Brain pericyte (primary cell): Measurements from ENCODE around the gene SHKBP1.
"Not testable (repeated sequence)": the region's sequence is repeated elsewhere in the genome, so short reads cannot be mapped to it uniquely, and the experiment has no call there.

Experiments used
- DNase-seq: peaks from one replicate; pipeline ENCODE4 v3.0.0-alpha.2; 2012; ENCODE audit warnings: low read depth, low spot score

Gene SHKBP1

GRCh38 chr19:40614622-40615411, 38.1 kb downstream of the SHKBP1 start:
- DNase-seq = peak; percentile 50

DNA sequence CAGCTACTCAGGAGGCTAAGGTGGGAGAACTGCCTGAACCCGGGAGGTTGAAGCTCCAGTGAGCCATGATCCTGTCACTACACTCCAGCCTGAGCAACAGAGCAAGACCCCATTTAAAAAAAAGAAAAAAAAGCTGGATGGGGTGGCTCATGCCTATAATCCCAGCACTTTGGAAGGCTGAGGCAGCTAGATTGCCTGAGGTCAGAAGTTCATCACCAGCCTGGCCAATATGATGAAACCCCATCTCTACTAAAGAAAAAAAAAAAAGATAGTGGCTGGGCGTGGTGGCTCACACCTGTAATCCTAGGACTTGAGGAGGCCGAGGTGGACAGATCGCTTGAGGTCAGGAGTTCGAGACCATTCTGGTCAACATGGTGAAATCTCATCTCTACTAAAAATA, 39.5 kb downstream of the SHKBP1 start:
- no peak for DNase-seq

DNA sequence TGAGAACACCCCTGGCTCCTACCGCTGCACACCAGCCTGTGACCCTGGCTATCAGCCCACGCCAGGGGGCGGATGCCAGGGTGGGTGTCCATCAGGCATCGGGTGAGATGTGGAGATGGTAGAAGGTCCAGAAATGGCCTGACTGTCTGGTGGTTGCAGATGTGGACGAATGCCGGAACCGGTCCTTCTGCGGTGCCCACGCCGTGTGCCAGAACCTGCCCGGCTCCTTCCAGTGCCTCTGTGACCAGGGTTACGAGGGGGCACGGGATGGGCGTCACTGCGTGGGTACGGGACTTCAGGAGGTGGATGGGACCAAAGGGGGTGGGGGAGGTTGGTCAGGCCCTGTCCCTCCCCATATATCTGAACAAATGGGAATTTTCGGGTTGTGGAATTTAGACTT, 40.3 kb downstream of the SHKBP1 start:
- DNase-seq = no peak

DNA sequence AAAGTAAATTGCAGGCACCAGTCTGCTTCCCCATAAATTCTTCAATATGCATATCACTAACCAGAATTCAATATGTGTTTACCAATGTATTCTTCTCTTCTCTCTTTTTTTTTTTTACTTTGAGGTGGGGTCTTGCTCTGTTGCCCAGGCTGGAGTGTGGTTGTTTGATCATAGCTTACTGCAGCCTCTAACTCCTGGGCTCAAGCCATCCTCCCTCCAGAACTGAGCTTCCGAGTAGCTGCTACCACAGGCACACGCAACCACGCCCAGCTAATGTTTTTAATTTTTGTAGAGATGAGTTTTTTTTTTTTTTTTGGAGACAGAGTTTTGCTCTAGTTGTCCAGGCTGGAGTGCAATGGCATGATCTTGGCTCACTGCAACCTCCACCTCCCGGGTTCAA, 41.3 kb downstream of the SHKBP1 start:
- DNase-seq = no peak

DNA sequence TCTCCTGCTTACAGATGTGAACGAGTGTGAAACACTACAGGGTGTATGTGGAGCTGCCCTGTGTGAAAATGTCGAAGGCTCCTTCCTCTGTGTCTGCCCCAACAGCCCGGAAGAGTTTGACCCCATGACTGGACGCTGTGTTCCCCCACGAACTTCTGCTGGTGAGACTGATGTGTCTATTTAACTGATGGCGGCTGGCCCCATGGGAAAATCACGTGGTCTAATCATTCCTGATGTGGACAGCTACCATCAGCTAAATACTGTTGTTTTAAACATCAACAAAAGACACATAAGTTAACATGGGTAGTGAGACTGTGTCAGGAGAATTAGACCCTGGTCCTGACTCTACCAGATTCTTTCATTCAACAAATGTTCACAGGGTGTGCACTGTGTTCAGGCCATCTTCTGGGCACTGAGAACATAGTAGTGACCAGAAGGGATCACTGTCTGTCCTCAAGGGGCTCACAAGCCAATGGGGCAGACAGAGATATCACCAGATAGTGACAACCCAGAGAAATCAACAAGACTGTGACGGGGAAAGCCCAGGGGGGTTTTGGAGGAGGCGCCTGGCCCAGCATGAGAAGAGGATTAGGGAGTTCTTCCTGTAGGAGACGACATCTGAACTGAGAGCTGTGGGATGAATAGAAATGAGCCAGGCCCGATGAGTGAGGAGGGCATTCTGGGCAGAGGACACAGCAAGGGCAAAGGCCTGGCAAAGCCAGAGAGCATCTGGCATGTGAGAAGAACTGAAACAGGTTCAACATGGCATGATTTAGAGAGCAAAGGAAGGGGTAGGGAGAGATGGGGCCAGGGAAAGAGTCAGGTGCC, 42.9 kb downstream of the SHKBP1 start:
- no peak for DNase-seq

- DNase-seq = no peak
These were observed 43.5 kb downstream of the SHKBP1 start for GRCh38 chr19:40620161-40620485.

DNA sequence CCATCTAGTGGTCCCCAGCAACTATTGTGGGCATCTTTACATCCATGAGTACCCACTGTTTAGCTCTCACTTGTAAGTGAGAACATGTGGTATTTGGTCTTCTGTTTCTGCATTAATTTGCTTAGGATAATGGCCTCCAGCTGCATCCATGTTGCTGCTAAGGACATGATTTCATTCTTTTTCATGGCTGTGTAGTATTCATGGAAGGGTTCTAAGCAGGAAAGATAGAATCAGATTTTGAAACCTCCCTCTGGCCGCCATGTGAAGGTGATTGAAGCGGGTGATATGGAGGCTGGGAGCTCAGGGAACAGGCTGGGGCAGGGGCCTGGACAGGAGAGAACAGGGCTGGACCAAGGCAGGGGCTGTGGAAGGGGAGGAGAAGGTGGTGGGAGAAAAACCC, 44.6 kb downstream of the SHKBP1 start:
- no peak for DNase-seq

DNA sequence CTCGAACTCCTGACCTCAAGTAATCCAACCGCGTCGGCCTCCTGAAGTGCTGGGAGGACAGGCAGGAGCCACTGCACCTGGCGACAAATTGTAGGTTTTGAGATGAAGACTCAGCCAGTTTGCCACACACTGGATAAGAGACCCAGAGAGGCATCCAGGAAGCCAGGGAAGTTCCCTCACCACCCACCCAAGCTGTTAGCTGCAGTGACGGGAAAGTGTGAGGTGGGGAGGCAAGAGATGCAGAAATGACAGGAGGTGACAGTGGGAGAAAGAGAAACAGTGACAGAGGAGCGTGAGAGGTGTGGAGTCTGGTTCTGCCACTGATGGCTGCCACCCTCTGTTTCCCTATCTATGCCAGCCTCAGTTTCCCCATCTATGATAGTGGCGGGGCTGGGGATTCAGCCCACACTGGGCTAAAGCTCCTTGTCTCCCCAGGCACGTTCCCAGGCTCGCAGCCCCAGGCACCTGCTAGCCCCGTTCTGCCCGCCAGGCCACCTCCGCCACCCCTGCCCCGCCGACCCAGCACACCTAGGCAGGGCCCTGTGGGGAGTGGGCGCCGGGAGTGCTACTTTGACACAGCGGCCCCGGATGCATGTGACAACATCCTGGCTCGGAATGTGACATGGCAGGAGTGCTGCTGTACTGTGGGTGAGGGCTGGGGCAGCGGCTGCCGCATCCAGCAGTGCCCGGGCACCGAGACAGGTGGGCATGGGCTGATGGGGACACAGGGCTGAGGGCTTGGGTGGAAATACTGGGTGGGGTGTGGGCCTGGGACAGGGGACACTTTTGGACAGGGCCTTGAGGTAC, 45.5 kb downstream of the SHKBP1 start:
- no peak for DNase-seq

DNA sequence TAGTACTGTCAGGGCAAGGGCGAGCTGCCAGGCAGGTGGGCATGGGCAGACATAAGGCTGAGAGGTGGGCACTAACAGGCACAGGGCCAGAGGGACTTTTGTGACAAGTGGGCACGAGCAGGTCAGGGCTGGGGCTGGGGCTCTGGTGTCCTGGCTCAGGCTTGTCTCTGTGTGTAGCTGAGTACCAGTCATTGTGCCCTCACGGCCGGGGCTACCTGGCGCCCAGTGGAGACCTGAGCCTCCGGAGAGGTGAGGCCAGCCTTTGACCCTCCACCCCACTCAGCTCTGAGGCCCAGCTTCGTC, 46.1 kb downstream of the SHKBP1 start:
- no peak for DNase-seq

GRCh38 chr19:40623403-40624251, 47.0 kb downstream of the SHKBP1 start:
- no peak for DNase-seq

DNA sequence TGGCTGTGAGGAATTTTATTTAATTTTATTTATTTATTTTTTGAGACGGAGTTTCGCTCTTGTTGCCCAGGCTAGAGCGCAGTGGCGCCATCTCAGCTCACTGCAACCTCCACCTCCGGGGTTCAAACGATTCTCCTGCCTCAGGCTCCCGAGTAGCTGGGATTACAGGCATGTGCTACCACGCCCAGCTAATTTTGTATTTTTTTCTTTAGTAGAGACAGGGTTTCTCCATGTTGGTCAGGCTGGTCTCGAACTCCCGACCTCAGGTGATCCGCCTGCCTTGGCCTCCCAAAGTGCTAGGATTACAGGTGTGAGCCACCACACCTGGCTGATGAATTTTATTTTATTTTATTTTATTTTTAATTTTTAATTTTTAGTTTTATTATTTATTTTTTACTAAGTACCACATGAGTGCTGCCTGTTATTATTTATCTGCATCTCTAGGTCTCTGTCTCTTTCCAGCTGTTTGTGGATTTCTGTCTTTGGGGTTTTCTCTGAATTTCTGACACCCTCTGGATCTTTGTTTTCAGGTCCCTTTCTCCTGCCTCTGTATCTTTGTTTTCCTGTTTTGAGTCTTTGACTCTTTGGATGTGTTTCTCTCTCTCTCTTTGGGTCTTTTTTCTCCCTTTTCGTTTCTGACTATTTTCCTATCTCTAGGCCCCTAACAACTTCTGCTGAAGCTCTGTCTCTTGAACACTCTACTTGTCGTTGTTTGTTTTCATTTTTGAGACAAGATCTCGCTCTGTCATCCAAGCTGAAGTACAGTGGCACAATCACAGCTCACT, 47.9 kb downstream of the SHKBP1 start:
- not testable (repeated sequence) for DNase-seq

DNA sequence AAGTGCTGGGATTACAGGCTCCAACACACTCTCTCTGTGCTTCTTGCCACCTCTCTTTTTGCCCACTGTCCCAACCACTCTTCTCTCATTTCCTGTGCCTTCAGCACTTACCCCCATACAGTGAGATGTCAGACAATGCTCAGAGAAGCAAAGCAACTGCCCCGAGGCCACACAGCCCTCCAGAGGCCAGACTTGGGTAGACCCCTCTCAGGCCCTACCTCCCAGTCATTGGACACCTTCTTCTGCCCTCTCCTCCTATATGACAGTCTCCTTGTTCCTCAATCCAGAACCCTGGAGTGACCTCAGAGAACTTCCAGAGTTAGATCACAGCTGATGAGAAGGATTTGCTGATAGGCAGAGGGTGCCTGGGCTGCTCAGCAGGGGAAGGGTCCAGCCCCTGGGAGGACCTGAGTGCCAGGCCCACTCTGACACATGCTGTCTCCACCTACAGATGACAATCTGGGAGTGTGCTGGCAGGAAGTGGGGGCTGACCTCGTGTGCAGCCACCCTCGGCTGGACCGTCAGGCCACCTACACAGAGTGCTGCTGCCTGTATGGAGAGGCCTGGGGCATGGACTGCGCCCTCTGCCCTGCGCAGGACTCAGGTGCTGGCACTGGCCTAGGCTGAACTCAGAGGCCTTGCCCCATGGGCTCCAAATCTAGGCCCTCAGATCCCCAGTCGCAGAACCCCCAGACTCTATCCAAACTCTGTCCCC, 48.9 kb downstream of the SHKBP1 start:
- no peak for DNase-seq

DNA sequence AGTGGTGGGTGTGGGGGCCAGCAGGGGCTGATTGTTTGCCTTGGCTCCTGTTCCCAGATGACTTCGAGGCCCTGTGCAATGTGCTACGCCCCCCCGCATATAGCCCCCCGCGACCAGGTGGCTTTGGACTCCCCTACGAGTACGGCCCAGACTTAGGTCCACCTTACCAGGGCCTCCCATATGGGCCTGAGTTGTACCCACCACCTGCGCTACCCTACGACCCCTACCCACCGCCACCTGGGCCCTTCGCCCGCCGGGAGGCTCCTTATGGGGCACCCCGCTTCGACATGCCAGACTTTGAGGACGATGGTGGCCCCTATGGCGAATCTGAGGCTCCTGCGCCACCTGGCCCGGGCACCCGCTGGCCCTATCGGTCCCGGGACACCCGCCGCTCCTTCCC, 50.2 kb downstream of the SHKBP1 start:
- no peak for DNase-seq

DNA sequence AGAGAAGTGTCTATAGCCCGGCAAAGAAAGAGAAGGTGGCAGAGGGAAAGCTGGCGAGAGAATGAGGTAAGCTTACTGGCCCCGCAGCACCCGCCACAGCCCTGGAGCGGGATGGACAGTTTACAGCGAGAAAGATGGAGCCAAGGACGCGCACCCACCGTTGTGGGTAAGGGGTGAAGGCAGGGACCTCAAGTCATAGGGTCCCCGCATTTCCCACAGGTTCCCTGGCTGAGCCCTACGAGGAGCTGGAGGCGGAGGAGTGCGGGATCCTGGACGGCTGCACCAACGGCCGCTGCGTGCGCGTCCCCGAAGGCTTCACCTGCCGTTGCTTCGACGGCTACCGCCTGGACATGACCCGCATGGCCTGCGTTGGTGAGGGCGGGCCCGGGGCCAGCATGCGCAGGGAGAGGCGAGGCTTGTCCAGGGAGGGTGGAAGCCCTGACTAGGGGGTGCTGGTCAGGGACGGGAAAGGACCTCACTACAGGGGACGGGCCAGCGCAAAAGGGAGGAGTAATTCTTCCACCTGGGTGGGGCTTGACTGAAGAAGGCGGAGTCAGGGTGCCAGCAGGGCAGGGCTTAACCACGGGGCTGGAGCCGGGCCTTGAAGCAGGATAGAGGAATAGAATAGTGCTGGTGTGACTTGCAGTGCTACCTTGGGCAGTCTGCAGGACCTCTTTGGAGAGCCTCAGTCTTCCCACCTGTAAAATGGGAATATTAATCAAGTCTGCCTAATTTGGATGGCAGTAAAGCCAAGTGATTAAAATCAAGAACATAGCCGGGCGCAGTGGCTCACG, 51.0 kb downstream of the SHKBP1 start:
- no peak for DNase-seq

DNA sequence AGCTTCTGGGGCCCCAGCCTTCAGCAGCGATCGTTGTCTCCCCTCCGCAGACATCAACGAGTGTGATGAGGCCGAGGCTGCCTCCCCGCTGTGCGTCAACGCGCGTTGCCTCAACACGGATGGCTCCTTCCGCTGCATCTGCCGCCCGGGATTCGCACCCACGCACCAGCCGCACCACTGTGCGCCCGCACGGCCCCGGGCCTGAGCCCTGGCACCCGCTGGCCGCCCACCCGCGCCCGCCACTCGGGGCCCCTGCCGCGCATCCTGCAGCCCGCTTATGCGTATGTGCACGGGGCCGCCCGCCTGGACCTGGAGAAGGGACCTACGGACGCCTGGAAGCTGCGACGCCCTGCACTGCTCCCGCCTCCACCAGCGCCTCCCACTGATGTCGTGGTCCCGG, 52.7 kb downstream of the SHKBP1 start:
- DNase-seq = no peak

DNA sequence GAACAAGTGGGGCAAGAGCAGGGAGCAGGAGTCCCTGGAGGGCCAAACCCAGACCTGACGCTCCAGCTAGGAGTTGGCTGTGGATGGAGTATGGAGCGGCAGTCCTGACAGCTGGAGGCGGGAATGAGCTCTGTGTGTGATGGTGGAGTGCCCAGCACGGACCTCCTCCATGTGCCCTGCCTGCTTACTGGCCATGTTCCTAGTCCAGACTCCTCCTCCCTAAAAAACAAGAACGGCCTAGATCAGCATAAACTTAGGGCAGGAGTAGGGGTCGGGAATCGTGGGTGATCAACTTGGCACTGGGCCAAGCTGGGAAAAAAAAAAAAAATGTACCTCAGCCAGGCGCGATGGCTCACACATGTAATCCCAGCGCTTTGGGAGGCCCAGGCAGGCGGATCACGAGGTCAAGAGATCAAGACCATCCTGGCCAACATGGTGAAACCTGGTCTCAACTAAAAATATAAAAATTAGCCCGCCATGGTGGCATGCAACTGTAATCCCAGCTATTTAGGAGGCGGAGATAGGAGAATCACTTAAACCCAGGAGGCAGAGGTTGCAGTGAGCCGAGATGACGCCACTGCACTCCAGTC, 54.0 kb downstream of the SHKBP1 start:
- DNase-seq = no peak

DNA sequence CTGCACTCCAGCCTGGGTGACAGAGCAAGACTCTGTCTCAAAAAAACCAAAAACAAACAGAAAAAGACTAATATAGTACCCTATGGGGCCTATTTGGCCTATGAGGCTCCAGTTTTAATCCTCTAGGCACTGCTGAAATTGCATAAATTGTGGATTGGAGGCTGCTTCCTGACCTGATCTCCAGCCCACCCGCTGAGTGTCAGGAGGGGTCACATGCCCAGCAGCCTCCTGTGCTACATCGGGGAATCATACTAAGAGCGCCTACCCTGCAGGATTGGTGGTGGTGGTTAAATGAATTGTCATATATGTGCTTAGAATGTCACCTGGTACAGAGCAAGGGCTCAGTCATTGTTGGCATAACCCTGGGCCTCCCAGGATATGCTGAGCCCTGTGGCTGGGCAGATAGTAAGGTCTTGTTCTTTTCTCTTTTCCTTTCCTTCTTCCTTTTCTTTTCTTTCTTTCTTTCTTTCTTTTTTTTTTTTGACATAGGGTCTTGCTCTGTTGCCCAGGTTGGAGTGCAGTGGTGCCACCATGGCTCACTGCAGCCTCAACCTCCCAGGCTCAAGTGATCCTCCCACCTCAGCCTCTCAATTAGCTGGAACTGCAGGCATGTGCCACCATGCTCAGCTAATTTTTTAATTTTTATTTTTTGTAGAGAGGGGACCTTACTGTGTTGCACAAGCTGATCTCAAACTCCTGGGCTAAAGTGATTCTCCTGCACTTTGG, 55.8 kb downstream of the SHKBP1 start:
- no peak for DNase-seq

- DNase-seq = no peak
These were observed 56.5 kb downstream of the SHKBP1 start for GRCh38 chr19:40633207-40633606.
